CD4-positive, alpha-beta T cell treated with Interleukin-21 for 1 hour (primary cell): ENCODE measurements around the gene OLIG3.

Experiments
- DNase-seq: peaks from one replicate; pipeline ENCODE4 v3.0.0-alpha.2; 2020

The OLIG3 gene

DNA sequence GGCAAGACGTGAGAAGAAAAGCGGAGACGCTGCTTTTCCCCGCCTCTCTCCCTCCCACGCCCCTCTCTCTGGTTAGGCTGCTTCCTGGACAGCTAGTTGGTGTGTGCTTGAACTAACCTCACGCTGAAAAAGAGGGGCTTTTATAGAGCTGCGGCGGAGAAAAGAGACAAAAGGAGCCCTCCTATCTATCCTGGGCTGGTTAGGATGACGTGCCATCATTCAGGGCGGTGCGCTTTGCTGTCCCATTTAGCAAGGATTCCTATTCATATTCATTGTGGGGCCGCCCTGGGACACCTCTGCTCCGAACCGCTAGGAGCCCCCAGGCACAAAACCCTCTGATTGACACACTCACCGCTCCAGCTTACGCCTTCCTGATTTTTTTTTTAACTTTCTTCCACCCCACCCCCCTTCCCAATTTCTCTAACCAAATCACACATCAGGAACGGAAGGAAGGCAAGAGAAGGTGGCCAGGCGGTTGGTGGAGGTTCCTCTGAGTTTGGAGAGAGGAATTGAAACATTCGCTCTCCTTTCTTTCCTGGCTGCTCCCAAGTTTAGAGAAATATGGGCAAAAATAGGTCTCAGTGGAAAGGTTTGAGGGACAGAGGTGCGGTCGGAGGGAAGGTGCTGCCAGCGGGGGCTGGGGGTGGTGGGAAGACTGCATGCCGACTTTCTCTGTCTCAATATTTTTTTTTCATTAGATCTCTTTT is at the start of gene OLIG3:
TSS of gene OLIG3 (minus strand) at position 114 of the 707 bp plus-strand sequence. CDS start 224 bp downstream, outside the sequence.
- DNase-seq, result no peak

DNA sequence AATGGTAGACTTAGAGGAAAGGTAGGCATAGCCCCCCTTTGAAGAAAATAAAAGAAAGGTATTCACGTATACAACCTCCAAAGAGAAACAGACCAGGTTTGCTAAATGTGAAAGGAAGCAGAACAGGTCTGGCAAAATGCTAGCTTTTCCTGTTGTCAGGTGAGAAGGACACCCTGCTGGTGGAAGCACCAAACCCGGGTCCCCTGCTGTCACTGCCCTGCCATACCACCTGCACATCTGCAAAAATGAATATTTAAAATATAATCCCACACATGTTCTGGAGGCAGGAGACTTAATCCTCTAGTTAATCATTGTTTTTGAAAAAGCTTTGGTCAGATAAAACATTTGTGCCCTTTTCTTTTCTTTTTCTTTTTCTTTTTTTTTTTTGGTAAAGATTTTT is 48.9 kb upstream of the OLIG3 start:
- DNase-seq, result no peak

DNA sequence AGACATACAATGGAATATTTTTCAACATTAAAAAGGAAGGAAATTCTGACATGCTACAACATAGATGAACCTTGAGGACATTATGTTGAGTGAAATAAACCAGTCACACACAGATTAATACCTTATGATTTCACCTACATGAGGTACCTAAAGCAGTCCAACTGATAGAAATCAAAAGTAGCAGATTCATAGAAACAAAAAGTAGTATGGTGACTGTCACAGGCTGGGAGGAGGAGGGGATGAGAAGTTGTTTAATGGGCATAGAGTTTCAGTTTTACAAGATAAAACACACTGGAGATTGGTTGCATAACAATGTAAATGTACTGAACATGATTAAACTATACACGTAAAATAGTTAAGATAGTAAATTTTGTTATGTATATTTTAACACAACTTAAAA is 48.5 kb upstream of the OLIG3 start:
- no peak for DNase-seq

DNA sequence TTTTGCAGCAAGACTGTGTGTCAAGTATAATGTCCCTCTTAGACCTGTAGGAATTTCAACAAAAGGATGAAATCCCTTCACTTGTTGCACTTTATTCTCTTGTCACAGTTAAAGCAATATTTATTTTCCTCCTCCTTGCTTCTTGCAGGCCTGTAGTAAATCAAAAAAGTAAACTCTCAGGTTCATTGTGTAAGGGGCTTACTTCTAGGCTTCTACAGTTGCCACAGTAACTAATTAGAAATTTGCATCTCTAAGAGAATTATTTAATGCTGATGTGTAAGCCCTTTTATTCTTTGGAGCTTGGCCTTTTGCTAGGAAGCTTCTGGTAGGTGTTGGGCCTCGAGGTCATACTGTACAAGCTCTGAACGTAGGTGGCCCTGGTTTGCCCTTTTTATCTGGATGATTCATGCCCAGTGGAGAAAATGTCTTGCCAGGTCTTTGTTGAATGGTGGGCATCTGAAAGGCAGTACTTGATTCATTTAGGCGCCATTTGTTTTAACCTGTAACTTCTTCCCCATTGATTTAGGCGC is 47.4 kb upstream of the OLIG3 start:
- no peak for DNase-seq

GRCh38 chr6:137536104-137536773 is 42.0 kb upstream of the OLIG3 start:
- DNase-seq, result peak; percentile 31

GRCh38 chr6:137531376-137532092 is 37.3 kb upstream of the OLIG3 start:
- no peak for DNase-seq

DNA sequence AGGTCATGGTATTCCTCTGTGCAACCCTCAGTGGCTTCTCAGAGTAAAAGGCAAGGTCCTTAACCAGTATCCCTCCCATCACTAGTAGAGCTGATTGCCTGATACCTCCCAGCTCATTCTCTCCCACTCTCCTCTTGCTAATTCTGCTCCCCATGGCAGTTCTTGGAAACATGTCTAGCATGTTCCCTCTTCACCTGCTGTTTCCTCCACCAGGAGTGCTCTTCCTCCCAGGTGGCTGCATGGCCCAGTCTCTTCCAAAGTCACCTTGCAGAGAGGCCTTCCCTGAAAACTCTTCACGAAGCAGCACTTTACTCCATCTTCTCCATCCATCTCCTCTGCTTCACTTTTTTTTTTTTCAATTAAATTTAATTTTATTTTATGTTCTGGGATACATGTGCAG is 36.2 kb upstream of the OLIG3 start:
- no peak for DNase-seq

- no peak for DNase-seq
These were observed 28.6 kb upstream of the OLIG3 start for GRCh38 chr6:137522831-137523230.

DNA sequence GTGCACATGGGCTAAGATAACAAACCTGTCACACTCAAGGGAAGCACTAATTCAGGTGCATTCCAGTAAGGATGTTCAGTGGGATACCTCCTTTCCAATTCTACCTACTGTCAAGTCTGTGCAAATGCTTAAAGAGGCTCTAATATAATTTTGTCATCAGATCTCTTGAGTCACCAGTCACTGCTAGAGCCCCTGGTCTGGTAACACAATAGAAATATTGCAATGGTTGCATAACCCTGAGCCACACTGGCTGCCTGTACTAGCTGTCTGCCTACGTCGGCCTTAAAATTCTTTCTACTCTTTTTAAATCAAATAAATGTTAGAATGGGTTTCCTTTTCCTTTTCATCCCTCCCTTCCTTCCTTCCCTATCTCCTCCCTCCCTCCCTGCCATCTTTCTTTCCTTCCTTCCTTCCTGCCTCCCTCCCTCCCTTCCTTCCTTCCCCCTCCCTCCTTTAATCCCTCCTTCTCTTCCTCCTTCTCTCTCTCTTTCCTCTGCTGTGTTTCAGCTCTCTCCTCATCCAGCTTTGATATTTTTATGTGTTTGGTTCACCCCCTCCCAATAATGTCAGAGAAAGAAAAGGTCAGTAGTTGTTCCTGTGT is 28.1 kb upstream of the OLIG3 start:
- no peak for DNase-seq

GRCh38 chr6:137520520-137520919 is 26.3 kb upstream of the OLIG3 start:
- DNase-seq, result no peak

DNA sequence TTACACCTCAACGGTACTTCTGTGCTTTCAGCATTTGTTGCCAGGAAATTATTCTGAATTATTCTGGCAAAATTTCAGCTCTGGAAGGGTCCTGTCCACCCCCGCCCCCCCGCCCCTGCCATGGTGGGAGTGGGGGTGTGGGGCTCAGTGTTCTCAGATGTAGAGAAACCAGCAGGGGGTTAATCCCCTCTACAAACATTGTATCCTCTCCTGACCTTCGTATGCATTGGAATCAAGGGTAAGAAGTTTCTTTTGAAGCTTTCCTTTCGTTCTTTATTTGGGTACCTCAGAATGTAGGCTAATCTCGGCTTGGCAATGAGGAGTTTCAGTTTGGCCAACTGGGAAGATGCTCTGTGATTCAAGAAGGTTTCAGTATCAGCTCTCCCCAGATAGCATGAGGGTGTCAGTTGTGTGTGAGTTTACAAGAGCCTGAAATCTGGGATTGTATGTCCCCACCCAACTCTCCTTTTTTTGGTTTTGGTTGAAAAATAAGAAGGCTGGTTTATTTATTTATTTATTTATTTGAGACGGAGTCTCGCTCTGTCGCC is 25.5 kb upstream of the OLIG3 start:
- no peak for DNase-seq

GRCh38 chr6:137518386-137518983 is 24.3 kb upstream of the OLIG3 start:
- no peak for DNase-seq

DNA sequence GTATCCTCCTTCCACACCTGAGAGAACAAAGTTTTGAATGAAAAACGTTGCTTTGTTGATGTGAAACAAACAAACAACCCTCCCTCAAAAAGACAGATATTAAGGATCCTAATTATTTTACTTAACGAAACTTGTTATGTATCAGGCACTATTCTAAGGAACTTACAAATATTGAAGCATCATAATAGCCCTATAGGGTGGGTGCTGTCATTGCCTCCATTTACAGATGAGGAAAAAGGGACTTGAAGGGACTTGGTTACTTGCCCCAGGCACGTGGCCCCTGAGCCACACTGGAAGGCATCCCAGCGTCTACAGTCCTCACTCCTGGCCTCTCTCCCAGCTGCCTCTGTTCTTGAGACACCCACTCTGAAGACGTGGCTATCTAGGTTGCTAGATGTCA is 20.2 kb upstream of the OLIG3 start:
- no peak for DNase-seq

DNA sequence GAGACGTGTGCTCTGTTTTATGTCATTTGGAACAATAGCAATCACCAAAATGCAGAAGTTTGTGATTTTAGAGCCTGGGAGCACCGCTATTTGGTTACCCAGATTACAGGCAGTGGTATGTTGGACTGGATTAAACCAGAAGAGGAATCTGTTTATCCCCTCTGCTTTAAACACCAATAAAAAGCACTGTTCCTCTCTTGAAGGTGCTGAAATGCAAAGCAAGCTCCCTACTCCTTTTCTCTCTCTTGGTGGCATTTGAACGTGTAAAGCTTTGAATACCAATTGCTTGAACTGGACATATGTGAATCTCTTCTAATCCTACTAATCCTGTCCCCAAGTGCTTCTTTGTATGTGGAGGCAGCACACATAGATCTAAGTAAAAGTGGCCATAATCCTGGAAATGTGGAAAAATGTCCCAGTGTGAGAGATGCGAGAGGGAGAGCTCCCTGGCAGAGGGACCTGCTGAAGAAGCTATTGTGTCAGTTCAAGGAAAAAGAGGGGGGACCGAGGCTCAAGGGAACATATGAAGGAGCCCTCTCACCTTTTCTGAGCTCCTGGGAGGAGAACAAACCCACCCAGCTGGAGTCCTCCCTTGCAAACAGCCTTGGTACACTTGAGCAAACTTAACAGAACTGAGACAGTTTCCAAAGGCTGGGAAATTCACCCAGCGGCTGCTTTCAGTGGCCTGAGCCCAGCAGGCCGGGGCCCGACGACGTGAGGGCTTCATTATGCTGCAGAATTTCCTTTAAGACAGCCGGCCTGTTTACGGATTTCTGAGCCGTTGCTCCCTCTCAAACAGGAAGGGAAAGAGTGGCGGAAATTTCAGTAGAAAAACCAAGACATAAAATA is 18.8 kb upstream of the OLIG3 start:
- no peak for DNase-seq

DNA sequence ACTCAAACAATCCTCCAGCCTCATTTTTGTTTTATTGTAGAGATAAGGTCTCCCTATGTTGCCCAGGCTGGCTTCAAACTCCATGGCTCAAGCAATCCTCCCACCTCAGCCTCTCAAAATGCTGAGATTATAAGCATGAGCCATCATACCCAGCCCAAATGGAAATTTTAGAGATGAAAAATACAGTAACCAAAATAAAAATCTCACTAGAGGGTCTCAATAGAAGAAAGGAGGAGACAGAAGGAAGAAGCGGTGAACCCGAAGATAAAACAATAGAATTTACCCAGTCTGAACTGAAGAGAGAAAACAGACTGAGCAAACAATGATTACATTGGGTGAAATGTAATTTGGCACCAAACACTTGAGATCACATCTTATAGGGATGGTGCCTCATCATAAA is 16.7 kb upstream of the OLIG3 start:
- no peak for DNase-seq

- DNase-seq, result no peak
These were observed 4.4 kb upstream of the OLIG3 start for GRCh38 chr6:137498481-137499190.

DNA sequence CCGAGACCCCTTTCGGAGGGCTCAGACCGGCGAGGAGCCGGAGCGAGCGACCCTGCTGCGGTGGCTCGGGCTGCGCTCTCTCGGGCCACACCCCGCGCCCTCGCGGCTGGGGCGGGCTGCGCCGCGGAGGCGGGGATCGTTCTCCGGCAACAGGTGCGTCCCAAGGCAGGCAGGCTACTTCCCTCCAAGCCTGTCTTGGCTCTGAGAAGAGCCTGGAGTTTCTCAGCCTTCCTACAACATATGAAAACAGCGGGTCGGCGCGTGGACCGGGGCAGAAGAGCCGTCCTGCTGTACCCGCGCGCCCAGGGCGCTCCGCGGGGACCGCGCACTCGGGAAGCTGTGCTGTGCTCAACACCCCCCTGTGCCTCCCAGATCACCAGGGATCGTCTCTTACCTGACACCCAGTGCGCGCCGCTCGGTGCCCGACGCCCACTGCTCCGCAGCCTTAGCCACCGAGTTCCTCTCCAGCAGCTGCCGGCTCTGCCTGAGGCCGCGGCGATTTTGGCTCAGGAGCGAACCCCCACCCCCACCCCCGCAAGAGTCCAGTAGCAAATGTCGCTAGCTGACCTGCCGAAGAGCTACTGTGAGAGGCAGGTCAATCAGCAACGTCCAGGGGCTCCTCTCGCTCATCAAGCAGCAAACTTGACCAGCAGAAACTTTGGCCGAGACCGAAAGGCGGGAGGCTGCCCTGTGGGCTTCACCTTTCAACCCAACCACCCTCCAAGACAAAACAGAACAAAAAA is 3.7 kb upstream of the OLIG3 start:
- DNase-seq, result no peak

GRCh38 chr6:137496909-137497720 is 2.9 kb upstream of the OLIG3 start:
- DNase-seq, result no peak

- no peak for DNase-seq
These were observed 2.2 kb upstream of the OLIG3 start for GRCh38 chr6:137496368-137496767.
